HCT116 (cell line): Measurements from ENCODE around the gene SCCPDH. TPM values are rescaled to one million over a fixed set of nuclear protein-coding genes. Genes with fewer than 3 reads are reported as not detected.

Experiments used
- ATAC-seq: fragments of 200-7000 bp; cut with Tn5 transposase; 2 replicates; pipeline ENCODE4 v1.9.1; 2020; ENCODE audit warnings: mild to moderate bottlenecking, moderate library complexity
- BruUV-seq: library from RNA; stranded (reverse); fragments of 400-500 nt; replicated peaks from 2 replicates; lab custom pipeline; 2021; lab: Mats Ljungman, UMichigan
- CTCF ChIA-PET: fragments of 300-600 bp; sonication (Branson Sonifier 250); formaldehyde crosslinking; loops from one replicate; lab custom pipeline; 2021; ENCODE audit warnings: antibody characterized with exemption; lab: Charles Lee
- POLR2A ChIA-PET: fragments of 300-600, 350-600 bp; sonication (Branson Sonifier 250); formaldehyde crosslinking; loops from one replicate; lab custom pipeline; 2021; ENCODE audit warnings: antibody characterized with exemption; lab: Charles Lee
- RAD21 ChIA-PET, 2 experiments: fragments of 300-600 bp; sonication (Branson Sonifier 250); formaldehyde crosslinking; loops; one replicate each; lab custom pipeline; 2023; ENCODE audit warnings: low total read pairs in 2 of 2; ENCODE audit not compliant: uncharacterized antibody in 2 of 2, unreplicated experiment in 2 of 2, low non-redundant PET in 1 of 2; lab: Charles Lee
- DNase-seq: peaks from one replicate; pipeline ENCODE4 v3.0.0-alpha.2; 2010; ENCODE audit warnings: low read depth, low spot score
- H2AFZ ChIP-seq: fragments of 200-600 bp; shearing (Covaris generic), sonication (generic); 2 replicates; pipeline ENCODE4 v1.6.1; 2017; ENCODE audit warnings: low read depth, mixed run types, mixed read lengths, antibody characterized with exemption, low read length; ENCODE audit not compliant: poor library complexity, severe bottlenecking
- H3K27ac ChIP-seq: 2 replicates; pipeline ENCODE4 v1.5.1; 2012; ENCODE audit warnings: low read depth, low read length
- H3K27me3 ChIP-seq: fragments of 200-600 bp; sonication (generic); 2 replicates; pipeline ENCODE4 v1.6.1; 2016; ENCODE audit warnings: mixed run types, low read length, mixed read lengths; ENCODE audit not compliant: insufficient read depth
- H3K36me3 ChIP-seq, 2 experiments: fragments of 200-500 bp in 1 of 2; fragments of 200-600 bp in 1 of 2; sonication (Bioruptor generic) in 1 of 2; sonication (generic) in 1 of 2; 2 replicates each; pipeline versions ENCODE4 v1.5.1 to v1.6.1; 2014 to 2016; ENCODE audit warnings: low read length in 2 of 2, inconsistent platforms in 1 of 2, mixed read lengths in 1 of 2, mixed run types in 1 of 2; ENCODE audit not compliant: insufficient read depth in 2 of 2, control insufficient read depth in 1 of 2
- H3K4me1 ChIP-seq, 2 experiments: fragments of 200-600 bp in 1 of 2; sonication (generic) in 1 of 2; 2 replicates each; pipeline versions ENCODE4 v1.5.1 to v1.6.1; 2012 to 2017; ENCODE audit warnings: low read length in 2 of 2, inconsistent platforms in 1 of 2, mild to moderate bottlenecking in 1 of 2, mixed read lengths in 1 of 2, mixed run types in 1 of 2, moderate library complexity in 1 of 2; ENCODE audit not compliant: insufficient read depth in 2 of 2, control insufficient read depth in 1 of 2
- H3K4me2 ChIP-seq: fragments of 200-600 bp; sonication (generic); 2 replicates; pipeline ENCODE4 v1.6.1; 2017; ENCODE audit warnings: mixed run types, low read length, mixed read lengths
- H3K4me3 ChIP-seq, 2 experiments: fragments of 200-600 bp in 1 of 2; sonication (generic) in 1 of 2; replicated peaks in 1 of 2; 2 replicates each; pipeline ENCODE4 v1.5.1; 2011 to 2016; ENCODE audit warnings: low read length in 2 of 2, control low read depth in 1 of 2, low read depth in 1 of 2, mild to moderate bottlenecking in 1 of 2, mixed read lengths in 1 of 2, mixed run types in 1 of 2
- H3K79me2 ChIP-seq: fragments of 200-600 bp; sonication (generic); 2 replicates; pipeline ENCODE4 v1.6.1; 2017; ENCODE audit warnings: mild to moderate bottlenecking, mixed run types, low read length, moderate library complexity, mixed read lengths; ENCODE audit not compliant: insufficient read depth
- H3K9ac ChIP-seq: fragments of 200-600 bp; sonication (generic); 2 replicates; pipeline ENCODE4 v1.6.1; 2016; ENCODE audit warnings: low read length, mixed read lengths
- H3K9me2 ChIP-seq: fragments of 200-600 bp; sonication (generic), shearing (Covaris generic); 2 replicates; pipeline ENCODE4 v1.6.1; 2017; ENCODE audit warnings: mixed run types, mild to moderate bottlenecking, moderate library complexity; ENCODE audit not compliant: insufficient read depth
- H3K9me3 ChIP-seq, 2 experiments: fragments of 200-500 bp in 1 of 2; fragments of 200-600 bp in 1 of 2; sonication (Bioruptor generic) in 1 of 2; sonication (generic) in 1 of 2; 2 replicates each; pipeline ENCODE4 v1.6.1; 2014 to 2017; ENCODE audit warnings: low read length in 2 of 2, mixed read lengths in 2 of 2, inconsistent platforms in 1 of 2, low read depth in 1 of 2, mild to moderate bottlenecking in 1 of 2, mixed run types in 1 of 2, moderate library complexity in 1 of 2; ENCODE audit not compliant: control insufficient read depth in 1 of 2, insufficient read depth in 1 of 2
- H4K20me1 ChIP-seq: fragments of 200-600 bp; sonication (generic), shearing (Covaris generic); 2 replicates; pipeline ENCODE4 v1.6.1; 2017; ENCODE audit warnings: mixed run types, mild to moderate bottlenecking, moderate library complexity; ENCODE audit not compliant: insufficient read depth
- ATF3 ChIP-seq: IDR thresholded peaks from 2 replicates; pipeline ENCODE4 v1.6.1; 2012
- CEBPB ChIP-seq: IDR thresholded peaks from 2 replicates; pipeline ENCODE4 v1.6.1; 2012; ENCODE audit warnings: low read depth
- CTCF ChIP-seq, 3 experiments: fragments of 200-600 bp in 1 of 3; sonication (generic) in 1 of 3; IDR thresholded peaks in 2 of 3; conservative IDR thresholded peaks in 1 of 3; 2 replicates each; pipeline ENCODE4 v1.5.1; 2012 to 2017; ENCODE audit warnings: low read depth in 2 of 3, low read length in 2 of 3, antibody characterized with exemption in 1 of 3, borderline replicate concordance in 1 of 3, control low read depth in 1 of 3, mild to moderate bottlenecking in 1 of 3, mixed read lengths in 1 of 3, mixed run types in 1 of 3, moderate library complexity in 1 of 3; ENCODE audit not compliant: insufficient read depth in 1 of 3
- EGR1 ChIP-seq: IDR thresholded peaks from 2 replicates; pipeline ENCODE4 v1.6.1; 2012; ENCODE audit warnings: low read depth
- ELF1 ChIP-seq: IDR thresholded peaks from 2 replicates; pipeline ENCODE4 v1.6.1; 2012; ENCODE audit warnings: low read depth, borderline replicate concordance
- EZH2phosphoT487 ChIP-seq: fragments of 200-600 bp; IDR thresholded peaks from 2 replicates; pipeline ENCODE4 v1.6.1; 2018; ENCODE audit warnings: antibody characterized with exemption, borderline replicate concordance
- FOSL1 ChIP-seq: IDR thresholded peaks from 2 replicates; pipeline ENCODE4 v1.6.1; 2012; ENCODE audit warnings: low read depth
- JUND ChIP-seq: IDR thresholded peaks from 2 replicates; pipeline ENCODE4 v1.6.1; 2012
- MAX ChIP-seq: IDR thresholded peaks from 2 replicates; pipeline ENCODE4 v1.6.1; 2012
- POLR2A ChIP-seq: IDR thresholded peaks from 2 replicates; pipeline ENCODE4 v1.7.0; 2011; ENCODE audit warnings: borderline replicate concordance; ENCODE audit not compliant: insufficient read depth, insufficient read length; ENCODE audit errors: extremely low read depth
- RAD21 ChIP-seq: IDR thresholded peaks from 2 replicates; pipeline ENCODE4 v1.6.1; 2012; ENCODE audit warnings: low read depth, mild to moderate bottlenecking
- REST ChIP-seq: IDR thresholded peaks from 2 replicates; pipeline ENCODE4 v1.6.1; 2012; ENCODE audit warnings: low read depth
- SIN3A ChIP-seq: IDR thresholded peaks from 2 replicates; pipeline ENCODE4 v1.6.1; 2012; ENCODE audit warnings: low read depth
- SP1 ChIP-seq: IDR thresholded peaks from 2 replicates; pipeline ENCODE4 v1.6.1; 2012; ENCODE audit warnings: low read depth
- SRF ChIP-seq: IDR thresholded peaks from 2 replicates; pipeline ENCODE4 v1.6.1; 2012; ENCODE audit warnings: low read depth
- TCF7L2 ChIP-seq: IDR thresholded peaks from 2 replicates; pipeline ENCODE4 v1.7.0; 2011; ENCODE audit warnings: borderline replicate concordance, inconsistent platforms; ENCODE audit not compliant: insufficient read depth, insufficient read length; ENCODE audit errors: extremely low read depth
- YY1 ChIP-seq: IDR thresholded peaks from 2 replicates; pipeline ENCODE4 v1.6.1; 2011; ENCODE audit warnings: low read length, low read depth, moderate library complexity, mild to moderate bottlenecking; ENCODE audit not compliant: insufficient replicate concordance; ENCODE audit errors: extremely low read depth
- ZBTB33 ChIP-seq: IDR thresholded peaks from 2 replicates; pipeline ENCODE4 v1.6.1; 2011; ENCODE audit warnings: mild to moderate bottlenecking, low read length, moderate library complexity; ENCODE audit not compliant: insufficient replicate concordance; ENCODE audit errors: extremely low read depth
- ZFX ChIP-seq: fragments of 450-650 bp; IDR thresholded peaks from 2 replicates; pipeline ENCODE4 v1.6.1; 2017
- ZNF274 ChIP-seq: fragments of 200-500 bp; sonication (Bioruptor generic); IDR thresholded peaks from 2 replicates; pipeline ENCODE4 v1.6.1; 2014; ENCODE audit warnings: mild to moderate bottlenecking, low read depth, low read length, inconsistent platforms
- intact Hi-C: fragments of 100-400 bp; cut with micrococcal nuclease; formaldehyde crosslinking; loops from 2 replicates; pipeline ENCODE4 v1.10.0; 2022
- total RNA-seq: library from RNA; stranded (reverse); gene quantifications from one replicate; pipeline ENCODE4 v1.2.1, GENCODE V29; 2021; ENCODE audit not compliant: unreplicated experiment

The SCCPDH gene
- total RNA-seq, 1 experiment from 2014 or later = 0.30 TPM

- Histone ChIP-seq H4K20me1 (no peaks in the 10 kb centered on the region), H3K9me3 (no peaks in the 10 kb centered on the region), H3K36me3 (no peaks in the 10 kb centered on the region), H3K4me2 (no peak overlapping the region), H3K27ac (no peak overlapping the region), H2AFZ (no peak overlapping the region), H3K9me2 (no peaks in the 10 kb centered on the region), H3K9ac (no peak overlapping the region), H3K79me2 (no peaks in the 10 kb centered on the region), H3K4me3 (no peak overlapping the region), H3K4me1 (no peaks in the 10 kb centered on the region), H3K27me3 (no peaks in the 10 kb centered on the region)
- RAD21 ChIA-PET = no interaction called here
- DNase-seq (no peak), ATAC-seq (no peak)
- POLR2A ChIA-PET = no interaction called here
- BruUV-seq = no TSS peak
- CTCF ChIA-PET = no interaction called here
- intact Hi-C loops = no loop called here
- TF ChIP-seq CTCF (IDR thresholded peaks at IDR 0.05 in 2 of 3, conservative IDR thresholded peaks at IDR 0.05 in 1 of 3; ENCODE audit: borderline replicate concordance in 1 of 3, insufficient read depth in 1 of 3, low read depth in 2 of 3, low read length in 2 of 3) = no peak
- TF ChIP-seq REST = no peak
- TF ChIP-seq EZH2phosphoT487 = no peak
- TF ChIP-seq ZBTB33 = no peak
- TF ChIP-seq FOSL1 = no peak
- no peak for TF ChIP-seq ATF3
- no peak for TF ChIP-seq ZFX
- TF ChIP-seq CEBPB = no peak
- no peak for TF ChIP-seq RAD21
- no peak for TF ChIP-seq EGR1
- no peak for TF ChIP-seq POLR2A
- no peak for TF ChIP-seq YY1
- TF ChIP-seq JUND = no peak
- no peak for TF ChIP-seq ZNF274
- TF ChIP-seq MAX = no peak
- TF ChIP-seq SRF = no peak
- no peak for TF ChIP-seq ELF1
- no peak for TF ChIP-seq TCF7L2
- no peak for TF ChIP-seq SP1
- no peak for TF ChIP-seq SIN3A
- TF ChIP-seq, all 23 proteins: peak for 0
These were observed 74.6 kb downstream of the SCCPDH start for GRCh38 chr1:246798606-246799496.
